C4-2B (cell line): ENCODE data around the gene PPP1CA.

Experiments used
- CTCF ChIP-seq: fragments of 450-650 bp; conservative IDR thresholded peaks from 2 replicates; pipeline ENCODE4 v1.5.1; 2017; ENCODE audit warnings: mild to moderate bottlenecking
- ZFX ChIP-seq: fragments of 450-650 bp; IDR thresholded peaks from 2 replicates; pipeline ENCODE4 v1.6.1; 2017

DNA sequence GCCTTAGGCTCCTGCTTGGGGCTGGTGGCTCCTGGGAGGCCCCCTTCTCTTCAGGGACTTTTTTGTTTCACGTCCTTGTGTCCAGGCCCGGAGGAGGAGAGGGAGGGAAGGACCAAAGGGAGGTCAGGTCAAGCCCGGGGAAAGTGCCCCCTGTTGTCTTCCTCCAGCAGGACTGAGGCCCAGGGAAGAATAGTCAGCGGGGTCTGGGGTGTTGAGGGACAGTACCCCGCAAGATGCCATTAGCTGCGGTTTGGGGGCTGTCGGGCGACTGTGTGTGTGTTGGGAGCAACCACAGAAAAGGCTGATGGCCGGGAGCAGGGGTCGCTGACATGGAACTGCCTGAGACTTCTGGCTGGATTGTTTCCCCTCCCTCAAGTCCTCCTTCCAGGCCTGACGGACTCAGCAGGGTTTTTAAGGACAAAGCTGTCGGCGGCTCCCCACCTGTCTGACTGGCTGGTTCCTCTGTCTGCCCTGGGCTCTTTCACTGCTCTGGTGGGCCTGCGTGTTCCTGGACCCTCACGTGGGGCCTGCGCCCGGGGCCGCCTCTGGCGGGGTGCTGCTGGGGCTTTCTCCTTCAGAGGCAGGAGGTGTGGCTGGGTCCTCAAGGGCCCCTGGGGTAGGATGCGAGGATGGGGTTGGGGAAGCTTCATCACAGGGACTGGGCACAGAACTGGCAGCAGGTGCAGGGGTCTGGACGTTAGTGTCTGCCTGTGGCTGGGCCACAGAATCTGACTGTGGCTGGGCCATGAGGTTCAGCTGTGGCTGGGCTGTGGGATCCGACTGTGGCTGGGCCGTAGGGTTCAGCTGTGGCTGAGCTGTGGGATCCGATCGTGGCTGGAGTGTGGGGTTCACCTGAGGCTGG, 49.4 kb upstream of the PPP1CA start:
- TF ChIP-seq CTCF, result no peak
- no peak for TF ChIP-seq ZFX
